NCI-H345 (cell line): ENCODE results near the gene SV2C.

Source experiments
- DNase-seq: peaks from one replicate; lab custom pipeline; 2025; lab: John Stamatoyannopoulos, UW

The SV2C gene

DNA sequence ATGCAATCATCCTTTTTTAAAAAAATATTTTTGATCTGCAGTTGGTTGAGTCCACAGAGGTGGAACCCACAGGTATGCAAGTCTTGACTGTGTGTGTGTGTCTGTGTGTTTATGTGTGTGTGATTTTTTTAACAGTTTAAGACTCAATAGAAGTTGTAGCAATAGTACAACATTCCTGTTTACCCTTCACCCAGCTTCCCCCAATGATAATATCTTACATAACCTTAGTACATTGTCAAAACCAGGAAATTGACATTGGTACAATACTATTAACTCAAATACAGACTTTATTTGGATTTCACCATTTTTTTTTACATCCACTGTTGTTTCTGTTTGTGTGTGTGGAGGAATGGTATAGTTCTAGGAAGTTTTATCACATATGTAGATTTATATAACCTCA is 81.8 kb downstream of the SV2C start:
- no peak for DNase-seq

GRCh38 chr5:76165711-76166374 is 82.7 kb downstream of the SV2C start:
- DNase-seq: no peak

GRCh38 chr5:76166886-76167576 is 83.8 kb downstream of the SV2C start:
- DNase-seq: no peak

DNA sequence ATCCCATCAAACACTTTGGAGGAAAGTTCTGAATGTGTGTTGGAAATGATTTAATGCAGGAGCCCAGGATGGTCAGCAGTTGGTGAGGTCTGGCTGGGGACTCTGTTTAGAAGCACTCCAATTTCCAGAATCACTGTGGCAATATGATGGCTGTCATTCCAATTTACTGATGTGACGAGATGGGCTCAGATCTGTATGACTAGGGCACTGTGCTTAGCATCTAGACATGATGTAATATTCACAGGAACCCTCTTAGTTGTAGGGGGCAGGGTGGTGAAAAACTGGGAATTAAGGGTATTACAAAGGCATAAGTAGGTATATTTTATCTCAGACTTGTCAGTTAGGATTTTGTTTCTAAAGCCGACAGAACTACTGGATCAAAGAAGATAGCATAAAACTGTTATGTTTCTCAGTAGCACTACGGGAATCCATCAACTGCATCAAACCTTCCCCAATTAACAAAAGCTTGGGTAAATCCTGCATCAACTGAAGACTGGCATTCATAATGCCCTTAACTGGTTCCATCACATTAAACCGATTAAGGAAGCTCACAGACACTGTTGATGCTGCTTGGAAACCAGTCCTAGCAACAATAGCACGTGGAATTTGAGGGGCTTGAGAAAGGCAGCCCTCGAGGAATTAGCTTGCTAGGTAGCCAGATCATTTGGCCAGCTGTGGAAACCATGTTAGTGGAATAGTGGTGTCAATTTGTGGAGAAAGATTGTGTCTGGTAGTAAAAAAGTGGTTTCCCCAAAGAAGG is 86.1 kb downstream of the SV2C start:
- no peak for DNase-seq

DNA sequence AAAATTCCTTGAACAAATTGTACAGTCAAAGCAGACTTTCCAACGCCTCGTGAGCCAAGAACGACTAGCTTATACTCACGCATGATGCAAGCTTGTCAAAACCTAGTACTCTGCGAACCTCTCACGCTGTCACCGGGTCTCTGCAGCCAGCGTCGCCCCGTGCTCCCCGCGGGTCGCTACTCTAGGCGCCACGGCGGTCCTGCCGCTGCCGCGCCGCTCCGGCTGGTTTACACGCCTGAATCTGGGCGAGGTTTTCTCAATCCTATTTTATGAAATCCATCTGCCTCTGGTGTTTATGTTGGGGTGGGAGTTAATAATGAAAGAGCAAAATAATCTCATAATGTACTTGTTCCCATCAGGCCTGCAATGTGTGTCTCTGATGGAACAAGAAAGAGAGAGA is 90.9 kb downstream of the SV2C start:
- no peak for DNase-seq

GRCh38 chr5:76175051-76175666 is 92.0 kb downstream of the SV2C start:
- peak; percentile 2 for DNase-seq

- DNase-seq: no peak
Measured at GRCh38 chr5:76175821-76176403, 92.7 kb downstream of the SV2C start.

DNA sequence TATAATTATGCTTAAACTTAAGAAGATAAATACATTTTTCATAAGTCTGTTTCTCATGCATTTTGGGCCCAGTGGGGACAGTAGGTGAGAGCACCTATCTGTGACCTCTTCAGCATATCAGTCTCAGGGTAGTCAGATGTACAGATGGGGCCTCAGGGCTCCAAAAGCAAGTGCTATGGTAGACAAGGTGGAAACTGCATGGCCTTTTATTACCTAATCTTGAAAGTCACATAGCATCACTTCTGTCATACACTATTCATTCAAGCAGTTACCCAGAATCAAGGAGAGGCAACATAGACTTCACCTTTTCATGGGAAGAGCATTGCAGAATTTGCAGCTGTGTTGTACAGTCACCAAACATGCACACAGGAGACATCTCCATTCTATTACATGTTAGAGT is 94.8 kb downstream of the SV2C start:
- DNase-seq: no peak

- no peak for DNase-seq
Measured at GRCh38 chr5:76178913-76179312, 95.7 kb downstream of the SV2C start.

- DNase-seq: no peak
Measured at GRCh38 chr5:76180814-76181805, 97.9 kb downstream of the SV2C start.

GRCh38 chr5:76187386-76187785 is 104.2 kb downstream of the SV2C start:
- DNase-seq: no peak

DNA sequence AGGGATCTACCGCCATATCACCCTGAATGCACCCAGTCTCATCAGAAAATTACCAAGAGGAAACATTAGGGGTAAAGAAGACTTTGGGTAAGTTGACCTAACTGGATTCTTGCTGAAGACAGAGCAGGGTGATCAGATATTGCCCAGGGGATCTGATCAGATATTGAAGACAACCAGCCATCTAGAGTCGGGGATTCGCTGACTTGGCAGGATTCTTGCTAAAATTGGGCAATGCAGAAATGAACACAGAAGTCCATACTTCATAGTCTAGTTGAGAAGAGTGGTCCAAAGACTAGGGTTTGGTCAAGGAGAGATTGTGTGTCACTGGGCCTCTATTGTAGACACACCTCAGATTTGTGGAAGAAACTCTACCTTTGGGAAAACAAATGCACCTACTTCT is 107.2 kb downstream of the SV2C start:
- no peak for DNase-seq

- DNase-seq: no peak
Measured at GRCh38 chr5:76192837-76193236, 109.7 kb downstream of the SV2C start.

DNA sequence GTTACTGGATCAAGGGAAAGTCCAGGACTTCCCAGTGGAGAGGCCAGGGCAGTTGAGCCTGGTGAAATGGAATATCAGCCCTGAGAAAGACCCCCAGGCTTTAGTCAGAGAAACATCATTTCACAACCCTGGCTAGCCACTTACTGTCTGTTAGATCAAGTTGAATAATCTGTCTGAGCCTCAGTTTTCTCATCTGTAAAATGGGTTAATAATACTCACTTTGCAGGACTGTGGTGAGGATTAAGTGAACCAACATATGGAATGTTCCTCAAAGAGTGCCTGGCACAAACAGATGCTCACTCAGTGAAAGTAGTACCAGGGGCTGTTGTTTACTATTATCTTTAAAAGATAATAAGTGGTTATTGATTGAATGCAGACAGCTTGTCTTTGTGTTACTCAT is 110.5 kb downstream of the SV2C start:
- DNase-seq: no peak

DNA sequence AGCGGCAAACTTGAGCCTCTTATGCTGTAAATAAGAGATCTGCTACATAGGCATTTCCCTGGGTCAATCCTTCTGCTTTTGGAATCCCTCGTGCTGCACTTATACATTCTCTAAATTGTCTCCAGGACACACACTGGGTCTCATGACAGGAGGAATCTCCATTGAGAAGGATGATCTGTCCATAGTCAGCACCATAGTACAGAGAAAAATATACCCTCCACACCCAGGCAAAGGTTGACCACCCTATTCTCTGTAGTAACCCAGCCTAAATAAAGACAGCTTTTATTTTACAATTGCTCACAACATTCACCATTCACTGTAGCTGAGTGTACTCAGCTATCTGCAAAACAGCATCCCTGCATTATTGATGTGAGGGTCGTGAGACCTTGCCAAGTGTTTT is 111.2 kb downstream of the SV2C start:
- DNase-seq: no peak

DNA sequence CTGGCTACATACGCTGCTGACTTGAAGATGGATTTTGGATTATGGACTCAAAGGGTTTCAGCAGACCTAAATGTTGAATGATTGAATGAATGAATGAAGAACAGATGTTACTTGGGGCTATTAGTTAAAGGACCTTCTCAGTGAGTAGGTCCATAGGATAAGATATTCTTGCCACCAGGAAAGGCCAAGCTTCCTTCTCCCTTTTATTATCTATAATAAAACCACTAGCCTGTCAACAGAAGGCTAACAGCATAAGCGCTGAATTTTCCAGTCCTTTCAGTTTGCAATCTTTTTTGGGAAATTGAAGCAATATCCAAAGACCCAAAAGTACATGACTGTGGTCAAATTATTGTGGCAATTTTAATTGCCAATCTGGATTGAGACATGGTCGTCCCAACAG is 113.3 kb downstream of the SV2C start:
- no peak for DNase-seq

- DNase-seq: no peak
Measured at GRCh38 chr5:76196886-76197489, 113.8 kb downstream of the SV2C start.

- no peak for DNase-seq
Measured at GRCh38 chr5:76197726-76198125, 114.5 kb downstream of the SV2C start.

GRCh38 chr5:76199336-76200318 is 116.4 kb downstream of the SV2C start:
- no peak for DNase-seq
